AG04449 (cell line): ENCODE data around the gene FRMD3.

Experiments
- CTCF ChIA-PET: fragments of 350-600 bp; formaldehyde crosslinking; extraction: SDS; loops from one replicate; lab custom pipeline; 2021; ENCODE audit warnings: antibody characterized with exemption; lab: Yijun Ruan, JAX
- POLR2A ChIA-PET: fragments of 400-600, 350-600 bp; formaldehyde crosslinking; extraction: SDS; loops from one replicate; lab custom pipeline; 2020; ENCODE audit warnings: antibody characterized with exemption, inconsistent platforms; lab: Yijun Ruan, JAX
- DNase-seq: peaks from one replicate; pipeline ENCODE4 v3.0.0-alpha.2; 2010; ENCODE audit warnings: low read depth, low spot score
- H3K4me3 ChIP-seq: 2 replicates; pipeline ENCODE4 v1.5.1; 2011; ENCODE audit warnings: low read depth, mild to moderate bottlenecking, control low read depth, low read length
- CTCF ChIP-seq: IDR thresholded peaks from one replicate; pipeline ENCODE4 v1.5.1; 2011; ENCODE audit warnings: mild to moderate bottlenecking, moderate library complexity, low read length, control low read depth, inconsistent platforms; ENCODE audit not compliant: insufficient read depth; ENCODE audit errors: missing control alignments

FRMD3 gene

GRCh38 chr9:83444110-83444509 is 94.1 kb downstream of the FRMD3 start:
- CTCF ChIA-PET = no interaction called here
- POLR2A ChIA-PET = no interaction called here
- H3K4me3 ChIP-seq = no peak overlapping the region
- no peak for TF ChIP-seq CTCF
- DNase-seq = no peak

GRCh38 chr9:83441390-83441789 is 96.8 kb downstream of the FRMD3 start:
- CTCF ChIA-PET = interaction anchor here (1.4 kb wide), 1 partner anchor 103 kb away, joined by 4 read pairs; no protein-coding TSS in a partner anchor
- POLR2A ChIA-PET = no interaction called here

DNA sequence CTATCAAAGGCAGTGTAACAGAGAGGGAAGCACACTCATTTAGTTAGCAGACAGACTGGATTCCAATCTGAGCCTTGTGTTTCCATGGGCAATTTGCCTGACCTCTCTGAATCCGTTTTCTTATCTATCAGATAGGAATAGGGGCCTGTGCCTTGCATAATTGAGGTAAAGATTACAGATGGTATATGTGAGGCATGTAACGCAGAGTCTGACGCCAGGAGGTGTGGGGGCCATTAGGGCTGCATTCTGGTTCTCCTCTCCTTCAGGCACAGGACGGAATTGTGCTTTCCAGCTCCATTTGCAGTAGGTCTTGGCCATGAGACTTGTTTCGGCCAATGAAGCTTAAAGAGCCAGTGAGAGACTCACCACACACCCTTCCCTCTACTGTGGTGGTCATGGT is 97.6 kb downstream of the FRMD3 start:
- POLR2A ChIA-PET = no interaction called here
- DNase-seq = no peak
- no peak for TF ChIP-seq CTCF
- CTCF ChIA-PET = no interaction called here
- H3K4me3 ChIP-seq = no peak overlapping the region

More at GRCh38 chr9:83441390-83441789, 96.8 kb downstream of the FRMD3 start:
- no peak for DNase-seq
- TF ChIP-seq CTCF = no peak
- H3K4me3 ChIP-seq = no peak overlapping the region

GRCh38 chr9:83435301-83435700 is 102.9 kb downstream of the FRMD3 start:
- DNase-seq = no peak
- no peak for TF ChIP-seq CTCF
- ChIA-PET POLR2A (no interaction called here), CTCF (interaction anchor here (1.2 kb wide), 1 partner anchor 113 kb away, joined by 3 read pairs; no protein-coding TSS in a partner anchor)
- H3K4me3 ChIP-seq = no peak overlapping the region

- POLR2A ChIA-PET = interaction anchor here (0.7 kb wide), 1 partner anchor 139 kb away, joined by 3 read pairs; no protein-coding TSS in a partner anchor
- DNase-seq = no peak
- no peak for TF ChIP-seq CTCF
- no peak overlapping the region for H3K4me3 ChIP-seq
- CTCF ChIA-PET = interaction anchor here (1.2 kb wide), 1 partner anchor 15 kb away, joined by 4 read pairs; no protein-coding TSS in a partner anchor
Observed at GRCh38 chr9:83434254-83434653, 103.9 kb downstream of the FRMD3 start.

GRCh38 chr9:83433846-83434245 is 104.4 kb downstream of the FRMD3 start:
- DNase-seq = no peak
- ChIA-PET CTCF (interaction anchor here (1.2 kb wide), 1 partner anchor 15 kb away, joined by 4 read pairs; no protein-coding TSS in a partner anchor), POLR2A (interaction anchor here (0.7 kb wide), 1 partner anchor 139 kb away, joined by 3 read pairs; no protein-coding TSS in a partner anchor)
- TF ChIP-seq CTCF = no peak
- H3K4me3 ChIP-seq = no peak overlapping the region
